ENCODE data around the gene METTL9.
"Not testable (repeated sequence)": the region's sequence is repeated elsewhere in the genome, so short reads cannot be mapped to it uniquely, and the experiment has no call there.

Gene METTL9

GRCh38 chr16:21666772-21667171 lies 67.4 kb downstream of the METTL9 start:
- DNase-seq, result no peak

DNA sequence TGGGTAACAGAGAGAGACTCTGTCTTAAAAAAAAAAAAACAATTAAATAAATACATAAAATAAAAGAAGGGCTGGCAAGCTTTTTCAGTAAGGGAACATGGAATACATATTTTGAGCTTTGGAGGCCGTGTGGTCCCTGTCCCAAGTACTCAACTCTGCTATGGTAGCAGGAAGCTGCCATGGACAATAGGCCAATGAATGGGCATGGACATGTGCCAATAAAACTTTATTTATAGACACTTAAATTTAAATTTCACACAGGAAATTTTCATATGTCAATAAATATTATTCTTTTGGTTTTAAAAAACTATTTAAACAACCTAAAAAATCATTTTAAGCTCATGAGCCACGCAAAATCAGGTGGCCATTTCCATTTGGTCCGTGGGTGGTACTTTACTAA lies 68.2 kb downstream of the METTL9 start:
- DNase-seq, result no peak

- DNase-seq, result no peak
Observed at GRCh38 chr16:21673469-21673868, 74.1 kb downstream of the METTL9 start.

DNA sequence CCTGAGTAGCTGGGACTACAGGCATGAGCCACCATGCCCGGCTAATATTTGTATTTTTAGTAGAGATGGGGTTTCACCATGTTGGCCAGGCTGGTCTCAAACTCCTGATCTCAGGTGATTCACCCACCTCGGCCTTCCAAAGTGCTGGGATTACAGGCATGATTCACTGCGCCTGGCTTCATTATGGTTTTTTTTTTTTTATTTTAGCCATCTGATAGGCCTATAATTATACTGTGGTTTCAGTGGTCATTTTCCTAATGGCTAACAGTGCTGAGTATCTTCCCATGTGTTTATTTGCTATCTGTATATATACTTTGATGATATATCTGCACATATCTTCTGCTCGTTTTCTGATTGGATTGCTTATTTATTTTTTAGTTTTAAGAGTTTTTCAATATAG lies 75.1 kb downstream of the METTL9 start:
- DNase-seq, result not testable (repeated sequence)

GRCh38 chr16:21680714-21681113 lies 81.3 kb downstream of the METTL9 start:
- DNase-seq, result not testable (repeated sequence)

- DNase-seq, result no peak
Observed at GRCh38 chr16:21683184-21683583, 83.8 kb downstream of the METTL9 start.

DNA sequence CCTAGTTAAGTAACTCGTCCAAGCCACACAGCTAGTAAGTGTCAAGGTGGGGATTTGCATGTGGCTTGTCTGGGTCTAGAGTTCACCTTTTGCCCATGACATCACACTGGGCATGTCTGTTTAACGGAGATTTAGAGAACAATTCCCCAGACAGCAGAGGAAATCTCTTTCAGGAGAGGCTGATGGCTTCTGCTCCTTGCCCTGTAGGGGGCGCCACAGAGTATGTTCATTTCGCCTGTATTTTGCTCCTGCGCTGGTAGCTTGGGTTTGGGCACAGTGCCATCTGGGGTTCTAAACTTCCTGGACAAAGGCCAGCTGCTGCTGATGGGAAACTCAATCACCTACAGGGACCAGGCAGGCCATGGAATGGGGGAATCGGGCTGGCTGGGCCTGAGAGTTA lies 84.8 kb downstream of the METTL9 start:
- peak in 1 of 3 experiments; percentile 17 for DNase-seq

DNA sequence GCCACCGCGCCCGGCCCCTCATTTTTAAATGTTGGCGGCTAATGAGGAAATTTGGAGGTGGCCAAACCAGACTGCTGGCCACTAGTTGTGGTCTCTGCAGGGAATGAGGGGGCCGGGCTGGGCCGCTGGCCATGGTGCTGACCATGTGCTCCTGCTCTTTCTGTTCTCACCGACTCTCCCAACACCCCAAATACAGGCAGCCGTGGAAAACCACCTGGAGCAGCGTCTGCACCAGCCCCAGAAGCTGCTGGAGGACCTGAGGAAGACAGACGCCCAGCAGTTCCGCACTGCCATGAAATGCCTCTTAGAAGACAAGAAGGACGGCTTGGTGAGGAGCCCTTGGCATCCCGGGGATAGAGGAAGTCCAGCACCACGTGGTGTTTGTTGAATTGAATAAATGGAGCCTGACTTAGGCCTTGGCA lies 85.7 kb downstream of the METTL9 start:
- no peak for DNase-seq

- DNase-seq, result no peak
Observed at GRCh38 chr16:21689107-21689506, 89.7 kb downstream of the METTL9 start.

GRCh38 chr16:21690967-21691366 lies 91.6 kb downstream of the METTL9 start:
- not testable (repeated sequence) for DNase-seq

- no peak for DNase-seq
Observed at GRCh38 chr16:21694609-21695008, 95.2 kb downstream of the METTL9 start.

GRCh38 chr16:21697032-21697431 lies 97.7 kb downstream of the METTL9 start:
- no peak for DNase-seq

GRCh38 chr16:21698169-21699032 lies 99.0 kb downstream of the METTL9 start:
- DNase-seq, result no peak

DNA sequence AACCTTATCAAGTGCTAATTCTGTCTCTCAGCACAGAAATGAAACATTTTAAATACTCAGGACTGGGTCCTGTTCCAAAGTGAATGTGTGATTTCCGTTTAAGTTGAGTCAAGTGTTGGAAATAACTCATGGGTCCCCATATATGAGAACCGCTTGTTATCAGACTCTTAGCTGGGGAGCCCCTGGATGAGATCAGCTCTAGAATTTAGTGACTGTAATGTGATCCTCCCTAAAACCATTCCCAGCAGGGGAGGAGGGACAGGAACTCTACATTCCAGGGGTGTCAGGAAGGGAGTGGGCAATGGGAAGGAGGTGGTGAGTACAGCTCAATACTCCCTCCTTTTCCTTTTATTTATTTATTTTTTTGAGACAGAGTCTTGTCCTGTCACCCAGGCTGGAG lies 101.9 kb downstream of the METTL9 start:
- DNase-seq, result no peak

- no peak for DNase-seq
Observed at GRCh38 chr16:21702276-21702675, 102.9 kb downstream of the METTL9 start.

DNA sequence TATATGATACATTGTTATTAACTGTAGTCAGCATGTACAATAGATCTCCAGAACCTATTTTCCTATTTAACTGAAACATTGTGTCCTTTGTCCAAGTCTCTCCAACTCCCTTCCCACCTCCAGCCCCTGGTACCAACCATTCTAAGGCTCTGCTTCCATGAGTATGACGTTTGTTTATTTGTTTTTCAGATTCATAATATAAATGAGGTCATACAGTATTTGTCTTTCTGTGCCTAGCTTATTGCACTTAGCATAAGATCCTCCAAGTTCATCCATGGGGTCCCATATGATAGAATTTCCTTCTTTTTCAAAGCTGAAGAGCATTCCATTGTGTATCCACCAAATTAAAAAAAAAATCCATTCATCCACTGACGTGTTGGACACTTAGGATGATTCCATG lies 103.8 kb downstream of the METTL9 start:
- no peak for DNase-seq

DNA sequence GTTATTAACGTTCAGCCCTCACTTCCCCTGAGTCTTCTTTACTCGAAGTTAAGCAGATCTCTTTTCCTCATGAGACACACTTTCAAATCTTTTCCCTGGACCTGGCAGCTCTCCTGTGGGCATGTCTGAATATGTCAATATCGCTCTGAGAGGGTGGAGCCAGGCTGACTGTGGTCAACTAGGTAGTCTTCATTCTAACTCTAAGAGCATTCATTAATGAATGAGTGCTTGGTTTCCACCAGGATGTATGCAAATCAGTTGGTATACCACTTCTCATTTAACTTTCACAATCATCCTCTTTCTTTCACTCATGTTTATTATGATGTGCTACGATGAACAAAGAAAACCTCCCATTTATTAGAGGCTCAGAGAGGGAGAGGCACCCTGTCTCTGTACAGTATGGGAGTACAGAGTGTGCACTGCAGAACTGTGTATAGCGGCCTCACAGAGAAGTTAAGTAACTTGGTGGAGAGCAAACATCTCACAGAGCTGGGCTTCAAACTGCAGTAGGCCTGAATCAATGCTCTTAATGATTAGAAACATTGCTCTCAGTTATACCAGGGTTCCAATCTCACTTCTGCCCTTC lies 104.3 kb downstream of the METTL9 start:
- no peak for DNase-seq

- no peak for DNase-seq
Observed at GRCh38 chr16:21704266-21704665, 104.9 kb downstream of the METTL9 start.

DNA sequence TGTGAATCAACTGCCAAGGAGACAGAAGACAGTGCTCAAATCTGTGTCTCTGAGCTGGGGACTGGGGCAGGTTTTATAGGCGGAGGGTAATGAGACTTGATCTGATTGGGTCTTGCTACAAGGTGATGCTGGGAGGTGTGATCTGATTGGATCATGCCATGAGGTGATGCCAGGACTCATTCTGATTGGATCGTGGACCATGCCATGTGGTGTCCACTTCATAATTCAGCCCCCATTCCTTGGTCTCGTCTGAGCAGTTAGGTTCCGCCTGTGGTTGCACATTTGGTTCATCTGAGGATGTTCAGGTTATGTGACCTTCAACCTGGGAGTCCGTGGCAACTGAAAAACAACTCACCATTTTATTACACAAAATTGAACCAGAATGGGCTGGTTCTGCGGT lies 105.4 kb downstream of the METTL9 start:
- no peak for DNase-seq
